SH-SY5Y (cell line): Measurements from ENCODE around the gene ZNF410.

ENCODE experiments used
- GATA2 ChIP-seq: IDR thresholded peaks from 2 replicates; pipeline ENCODE4 v1.6.1; 2011; ENCODE audit warnings: mild to moderate bottlenecking, low read depth, low read length
- GATA3 ChIP-seq: IDR thresholded peaks from 2 replicates; pipeline ENCODE4 v1.6.1; 2011; ENCODE audit warnings: low read depth, mild to moderate bottlenecking, low read length, moderate library complexity

GRCh38 chr14:73862480-73862879, 24.2 kb upstream of the ZNF410 start:
- TF ChIP-seq GATA2 (no peak), GATA3 (no peak)
